Transverse colon (tissue), 4 donors: ENCODE measurements around the gene DNAJB6. TPM values are rescaled to one million over a fixed set of nuclear protein-coding genes. Genes with fewer than 3 reads are reported as not detected.

Experiments used
- DNase-seq: peaks from one replicate; pipeline ENCODE4 v3.0.0-alpha.2; 2019
- H3K27ac ChIP-seq, 4 donors: fragments of 200-600 bp; sonication (generic); 2 replicates each; pipeline ENCODE4 v1.5.1; 2016 to 2018; ENCODE audit warnings: inconsistent platforms in 4 of 4
- H3K27me3 ChIP-seq: fragments of 200-600 bp; sonication (generic); 2 replicates; pipeline ENCODE4 v1.5.1; 2017; ENCODE audit warnings: inconsistent platforms
- H3K36me3 ChIP-seq, 4 donors: fragments of 200-600 bp; sonication (generic); 2 replicates each; pipeline ENCODE4 v1.5.1; 2017 to 2019; ENCODE audit warnings: inconsistent platforms in 4 of 4
- H3K4me1 ChIP-seq, 4 donors: fragments of 200-600 bp; sonication (generic); 2 replicates each; pipeline ENCODE4 v1.5.1; 2017 to 2020; ENCODE audit warnings: inconsistent platforms in 4 of 4
- H3K4me3 ChIP-seq, 4 donors: fragments of 200-600 bp; sonication (generic); 1 replicate in 1 of 4; 2 replicates in 3 of 4; pipeline versions ENCODE4 v1.5.1 to v1.6.1; 2017 to 2019; ENCODE audit warnings: inconsistent platforms in 4 of 4
- H3K9me3 ChIP-seq, 2 donors: fragments of 200-600 bp; sonication (generic); 2 replicates each; pipeline ENCODE4 v1.5.1; 2017 to 2019; ENCODE audit warnings: inconsistent platforms in 2 of 2
- CTCF ChIP-seq, 5 experiments: fragments of 200-600 bp in 3 of 5; fragments of 450-650 bp in 2 of 5; sonication (generic) in 3 of 5; IDR thresholded peaks; 1 replicate in 2 of 5; 2 replicates in 3 of 5; pipeline ENCODE4 v1.5.1; 2016 to 2017; ENCODE audit warnings: antibody characterized with exemption in 5 of 5, inconsistent platforms in 3 of 5, mild to moderate bottlenecking in 2 of 5, moderate library complexity in 1 of 5
- EP300 ChIP-seq: sonication (generic); formaldehyde crosslinking; IDR thresholded peaks from one replicate; pipeline ENCODE4 v1.6.1; 2017; ENCODE audit warnings: antibody characterized with exemption, low read depth
- POLR2A ChIP-seq: fragments of 450-650 bp; IDR thresholded peaks from one replicate; pipeline ENCODE4 v1.6.1; 2016; ENCODE audit warnings: antibody characterized with exemption, mild to moderate bottlenecking, moderate library complexity
- POLR2AphosphoS5 ChIP-seq, 3 donors: sonication (generic); formaldehyde crosslinking; IDR thresholded peaks; one replicate each; pipeline ENCODE4 v1.6.1; 2016; ENCODE audit warnings: antibody characterized with exemption in 3 of 3
- WGBS, 2 donors: methylation state at CpG; one replicate each; pipeline ENCODE4 v1.1.5; 2018; ENCODE audit warnings: low coverage in 1 of 2; 5-methylcytosine and 5-hydroxymethylcytosine counted together
- in situ Hi-C, 4 donors: fragments of 200-750 bp; cut with MboI; loops; one replicate each; pipeline versions ENCODE4 v1.15.0 to v1.15.1; 2017; ENCODE audit warnings: low sequenced_read_pairs in 3 of 4, low pct_ligation_motif_present in 1 of 4, low pct_unique_long_range_greater_than_20kb in 1 of 4
- intact Hi-C: fragments of 100-400 bp; cut with DNase I; formaldehyde crosslinking; loops from one replicate; pipeline ENCODE4 v1.15.1; 2023; ENCODE audit warnings: low total_unique reads
- total RNA-seq, 4 donors: library from RNA; depleted of rRNA; stranded (reverse); fragments of >200 nt; gene quantifications; one replicate each; pipeline ENCODE4 v1.1.0, GENCODE V29; 2016

DNAJB6 gene
- total RNA-seq, 4 donors from 2014 or later, result 47.0 to 87.6 (median 60.5) TPM

- Histone ChIP-seq H3K9me3 (no peaks in the 10 kb centered on the region), H3K4me1 (no peaks in the 10 kb centered on the region), H3K27ac (no peak overlapping the region), H3K36me3 (no peaks in the 10 kb centered on the region), H3K27me3 (no peaks in the 10 kb centered on the region), H3K4me3 (no peak overlapping the region)
- 84% methylated on average over 25 of the region's 31 CpGs; no CpG with 5 or more reads in 1 of the 2 donors for WGBS, 2 donors
- intact Hi-C loops (no loop called here), in situ Hi-C loops (no loop called here)
- no peak for DNase-seq
- TF ChIP-seq CTCF (IDR thresholded peaks at IDR 0.05) (no peak), EP300 (no peak), POLR2AphosphoS5 (IDR thresholded peaks at IDR 0.05) (no peak), POLR2A (no peak)
Measured at GRCh38 chr7:157423886-157424565, 87.2 kb downstream of the DNAJB6 start.

- H3K9me3 ChIP-seq, result no peaks in the 10 kb centered on the region
- 67 to 68% methylated on average over 1 to 17 of the region's 18 CpGs for WGBS, 2 donors
Measured at GRCh38 chr7:157425137-157425731, 88.4 kb downstream of the DNAJB6 start.

GRCh38 chr7:157425761-157426160, 89.0 kb downstream of the DNAJB6 start:
- no peaks in the 10 kb centered on the region for H3K4me1 ChIP-seq
- H3K9me3 ChIP-seq, result no peaks in the 10 kb centered on the region
- WGBS, 2 donors, result 78 to 93% methylated on average over 6 to 19 of the region's 19 CpGs
- H3K4me3 ChIP-seq, result no peak overlapping the region
- H3K27ac ChIP-seq, result no peak overlapping the region
- in situ Hi-C loops, result loop anchor here in 1 of 4 donors (25.0 kb wide), 1 partner anchor 437 kb away; no protein-coding TSS in a partner anchor
- no peaks in the 10 kb centered on the region for H3K27me3 ChIP-seq
- TF ChIP-seq POLR2AphosphoS5 (IDR thresholded peaks at IDR 0.05) (no peak), EP300 (no peak), CTCF (IDR thresholded peaks at IDR 0.05) (no peak), POLR2A (no peak)
- DNase-seq, result no peak
- no peaks in the 10 kb centered on the region for H3K36me3 ChIP-seq
- intact Hi-C loops, result no loop called here

More at GRCh38 chr7:157425137-157425731, 88.4 kb downstream of the DNAJB6 start:
- Histone ChIP-seq H3K27ac (no peak overlapping the region), H3K36me3 (no peaks in the 10 kb centered on the region), H3K27me3 (no peaks in the 10 kb centered on the region), H3K4me3 (no peak overlapping the region), H3K4me1 (no peaks in the 10 kb centered on the region)
- intact Hi-C loops, result no loop called here
- TF ChIP-seq EP300 (no peak), POLR2A (no peak), CTCF (IDR thresholded peaks at IDR 0.05) (no peak), POLR2AphosphoS5 (IDR thresholded peaks at IDR 0.05) (no peak)
- in situ Hi-C loops, result loop anchor here in 1 of 4 donors (25.0 kb wide), 1 partner anchor 437 kb away; no protein-coding TSS in a partner anchor
- DNase-seq, result no peak

- H3K36me3 ChIP-seq, result no peaks in the 10 kb centered on the region
- no peak overlapping the region for H3K27ac ChIP-seq
- 83% methylated on average over 35 of the region's 42 CpGs; no CpG with 5 or more reads in 1 of the 2 donors for WGBS, 2 donors
- in situ Hi-C loops, result loop anchor here in 1 of 4 donors (25.0 kb wide), 1 partner anchor 436 kb away; no protein-coding TSS in a partner anchor
- intact Hi-C loops, result no loop called here
- H3K4me1 ChIP-seq, result no peaks in the 10 kb centered on the region
- no peaks in the 10 kb centered on the region for H3K27me3 ChIP-seq
- DNase-seq, result no peak
- H3K4me3 ChIP-seq, result no peak overlapping the region
- TF ChIP-seq POLR2A (no peak), POLR2AphosphoS5 (IDR thresholded peaks at IDR 0.05) (no peak), EP300 (no peak), CTCF (IDR thresholded peaks at IDR 0.05) (no peak)
- H3K9me3 ChIP-seq, result no peaks in the 10 kb centered on the region
Measured at GRCh38 chr7:157426463-157427301, 89.9 kb downstream of the DNAJB6 start.
